ENCODE data around the gene REEP3.
A peak's percentile ranks its signal among the peaks of the same experiment; 100 is the strongest.

Gene REEP3

DNA sequence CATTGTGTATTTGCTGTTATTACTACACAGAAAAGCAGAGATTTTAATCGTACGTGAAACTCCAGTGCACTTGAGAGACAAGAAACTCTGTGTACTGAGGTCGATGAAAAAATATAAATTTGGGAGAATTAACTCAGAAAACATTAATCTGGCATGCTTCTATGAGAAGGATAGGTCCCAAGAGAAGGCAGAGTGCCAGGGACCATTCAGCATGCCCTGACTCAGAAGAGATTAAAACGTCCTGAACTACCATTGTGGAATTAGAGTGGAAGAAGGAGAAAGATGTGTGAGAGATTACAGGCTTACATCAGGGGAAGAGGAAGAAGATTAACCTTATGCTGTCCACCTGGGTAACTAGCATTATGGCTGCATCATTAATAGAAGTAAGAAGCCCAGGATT is 72.4 kb downstream of the REEP3 start:
- no peak for DNase-seq

DNA sequence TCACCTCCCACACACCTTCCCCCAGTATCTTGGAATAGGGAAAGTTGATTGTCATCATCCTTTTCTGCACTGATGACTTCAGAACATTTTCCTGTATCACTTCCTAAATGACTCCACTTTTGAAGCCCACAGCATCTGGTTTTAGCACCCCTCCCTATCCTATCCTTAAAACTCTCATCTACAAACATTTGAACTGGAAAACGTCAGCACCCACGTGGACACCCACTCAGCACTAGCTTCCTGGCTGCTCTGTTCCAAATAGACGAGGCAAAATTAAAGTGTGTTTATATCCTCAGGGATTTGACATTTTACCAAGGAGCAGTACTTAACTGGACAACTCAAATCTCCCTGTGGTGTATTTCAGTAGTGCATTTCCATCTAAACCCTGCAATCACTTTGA is 73.9 kb downstream of the REEP3 start:
- DNase-seq = no peak

DNA sequence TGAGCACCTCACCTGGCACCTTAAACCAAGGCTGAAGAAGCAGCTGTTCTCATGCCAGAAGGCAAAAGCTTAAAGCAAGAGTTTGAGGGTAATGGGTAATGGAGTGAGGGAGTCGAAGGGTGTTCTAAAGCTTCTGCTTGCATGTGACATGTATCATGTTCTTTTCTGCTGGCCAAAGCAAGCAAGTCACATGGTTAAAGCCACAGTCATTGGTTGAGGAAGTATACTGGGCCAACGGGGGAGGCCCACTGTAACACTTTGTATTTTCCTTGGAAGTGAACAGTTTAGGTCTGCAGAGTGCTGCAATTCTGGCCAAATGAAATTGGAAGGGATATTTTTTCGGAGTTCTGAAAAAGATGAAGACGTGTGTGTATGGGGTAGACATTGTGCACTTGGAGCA is 75.7 kb downstream of the REEP3 start:
- DNase-seq = no peak

DNA sequence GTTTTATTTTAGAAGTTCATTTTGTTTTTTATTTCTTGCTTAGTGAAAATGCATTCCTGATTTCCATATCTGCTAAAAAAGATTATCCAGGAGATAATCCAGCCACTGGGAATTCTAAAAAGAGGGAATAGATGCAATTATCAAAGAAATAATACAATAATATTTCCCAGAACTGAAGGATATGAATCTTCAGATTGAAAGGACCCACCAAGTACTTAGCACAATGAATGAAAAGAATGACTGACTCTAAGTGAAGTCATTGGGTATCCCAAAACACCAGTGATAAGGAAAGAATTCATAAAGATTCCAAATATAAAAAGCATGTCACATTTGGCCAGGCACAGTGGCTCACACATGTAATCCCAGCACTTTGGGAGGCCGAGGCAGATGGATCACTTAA is 79.3 kb downstream of the REEP3 start:
- DNase-seq = no peak

- no peak for DNase-seq
Measured at GRCh38 chr10:63603709-63604445, 82.7 kb downstream of the REEP3 start.

DNA sequence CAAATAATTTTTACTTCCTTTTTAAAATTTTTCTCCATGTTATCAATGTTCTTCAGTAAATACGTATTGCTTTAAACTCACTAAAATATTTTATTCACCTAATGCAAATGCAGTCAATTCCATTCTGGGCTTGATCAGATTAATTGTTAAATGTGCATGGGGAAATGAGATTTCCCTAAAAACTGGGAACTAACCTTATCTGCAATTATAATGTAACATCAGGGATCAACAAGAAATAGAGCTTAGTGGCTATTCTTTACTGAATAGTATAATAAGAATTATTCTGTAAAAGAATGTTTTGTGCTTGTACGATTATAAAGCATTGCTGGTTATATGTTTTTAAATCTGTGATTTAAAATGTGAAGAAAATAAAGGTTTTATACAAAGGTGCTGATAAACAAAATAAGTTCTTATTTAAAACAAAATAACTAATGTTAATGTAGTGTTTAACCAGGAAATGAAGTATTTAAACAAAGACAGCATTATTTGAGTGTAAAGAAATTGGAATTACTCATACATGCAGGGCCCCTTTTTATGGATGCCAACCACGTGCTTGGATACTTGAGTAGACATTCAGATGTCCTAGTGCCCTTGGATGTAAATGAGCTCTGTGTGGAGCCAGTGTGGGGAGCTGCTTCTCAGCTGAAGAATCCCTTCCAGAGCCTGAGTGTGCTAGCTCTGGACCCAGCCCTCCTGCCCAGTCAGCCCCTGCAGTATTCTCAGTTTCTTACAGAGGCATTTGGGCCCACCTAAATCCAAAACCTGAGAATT is 84.2 kb downstream of the REEP3 start:
- DNase-seq = no peak

- DNase-seq = no peak
Measured at GRCh38 chr10:63608511-63608910, 87.3 kb downstream of the REEP3 start.

DNA sequence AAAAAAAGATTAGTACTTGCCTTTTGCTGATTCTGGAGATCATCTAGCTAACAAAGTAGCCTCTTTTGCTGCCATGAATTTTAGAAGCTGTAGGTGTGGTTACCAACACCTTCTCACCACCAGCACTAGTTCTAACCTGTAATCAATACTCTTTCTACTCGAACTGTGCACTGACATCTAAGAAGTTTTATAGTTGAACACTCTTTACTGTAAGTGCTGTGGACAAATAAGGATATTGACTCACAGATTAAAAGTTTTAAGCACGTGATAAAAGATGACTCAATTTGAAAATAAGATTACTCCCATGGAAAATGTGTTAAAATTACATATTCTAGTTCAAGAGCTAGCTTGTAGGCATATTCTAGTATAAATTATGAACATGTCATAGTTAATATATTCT is 89.9 kb downstream of the REEP3 start:
- DNase-seq = no peak

DNA sequence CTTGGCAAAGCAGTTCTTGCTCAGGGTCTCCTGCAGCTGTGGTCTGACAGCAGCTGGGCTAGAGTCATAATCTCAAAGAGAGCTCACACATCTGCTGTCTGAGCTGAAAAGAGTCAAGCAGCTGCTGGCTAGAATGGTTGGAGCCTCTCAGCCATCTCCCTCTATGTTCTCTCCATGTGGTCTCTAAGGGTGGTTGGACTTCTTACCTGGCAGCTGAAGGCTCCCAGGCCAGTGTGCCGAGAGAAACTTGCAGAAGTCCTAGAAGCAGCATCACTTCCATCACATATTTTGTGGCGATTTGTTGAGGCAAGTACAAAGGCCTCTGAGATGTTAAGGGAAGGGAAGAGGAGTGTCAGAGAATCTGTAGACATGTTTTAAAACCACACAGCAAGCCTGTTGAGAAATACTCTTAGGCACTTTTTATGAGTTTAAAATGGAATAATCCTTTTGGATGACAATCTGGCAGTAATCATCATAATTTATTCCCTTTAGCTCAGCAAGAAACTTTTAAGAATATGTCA is 93.2 kb downstream of the REEP3 start:
- DNase-seq = no peak

GRCh38 chr10:63618552-63618951 is 97.4 kb downstream of the REEP3 start:
- DNase-seq = no peak

DNA sequence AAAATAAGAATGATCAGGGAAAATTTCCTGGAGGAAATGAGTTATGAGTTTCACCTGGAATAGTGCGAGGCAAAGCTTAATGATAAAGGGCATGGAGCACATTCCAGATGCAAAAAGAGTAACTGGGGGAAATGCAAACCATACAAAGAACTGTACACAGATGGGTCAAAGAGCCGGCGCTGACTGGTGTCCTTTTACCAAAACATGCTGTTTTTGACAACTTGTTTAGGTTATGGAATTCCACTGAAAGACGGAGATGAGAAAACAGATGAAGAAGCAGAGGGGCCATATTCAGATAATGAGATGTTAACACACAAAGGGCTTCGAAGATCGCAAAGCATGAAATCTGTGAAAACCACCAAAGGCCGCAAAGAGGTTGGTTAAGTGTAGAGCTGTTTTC is 98.2 kb downstream of the REEP3 start:
- DNase-seq = no peak

DNA sequence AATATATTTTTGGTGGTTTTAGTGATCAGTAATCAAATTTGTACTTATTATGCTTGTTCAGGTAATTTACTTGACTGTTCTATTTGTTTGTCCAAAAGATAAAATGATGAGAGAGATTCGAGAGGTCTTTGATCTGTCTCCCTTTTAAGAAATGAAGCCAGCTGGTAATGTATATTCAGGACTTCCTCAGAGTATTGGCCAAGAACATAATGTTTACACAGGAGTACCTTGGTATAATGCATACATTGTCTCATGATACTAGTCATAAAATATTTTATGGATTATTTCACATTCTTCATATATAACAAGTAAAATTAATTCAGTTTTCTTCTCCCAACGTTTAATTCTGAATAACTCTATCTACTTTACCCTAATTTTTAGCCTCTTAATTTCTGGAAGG is 100.9 kb downstream of the REEP3 start:
- no peak for DNase-seq

GRCh38 chr10:63624701-63625100 is 103.5 kb downstream of the REEP3 start:
- no peak for DNase-seq

GRCh38 chr10:63627396-63627795 is 106.2 kb downstream of the REEP3 start:
- no peak for DNase-seq

GRCh38 chr10:63627881-63628296 is 106.7 kb downstream of the REEP3 start:
- no peak for DNase-seq

DNA sequence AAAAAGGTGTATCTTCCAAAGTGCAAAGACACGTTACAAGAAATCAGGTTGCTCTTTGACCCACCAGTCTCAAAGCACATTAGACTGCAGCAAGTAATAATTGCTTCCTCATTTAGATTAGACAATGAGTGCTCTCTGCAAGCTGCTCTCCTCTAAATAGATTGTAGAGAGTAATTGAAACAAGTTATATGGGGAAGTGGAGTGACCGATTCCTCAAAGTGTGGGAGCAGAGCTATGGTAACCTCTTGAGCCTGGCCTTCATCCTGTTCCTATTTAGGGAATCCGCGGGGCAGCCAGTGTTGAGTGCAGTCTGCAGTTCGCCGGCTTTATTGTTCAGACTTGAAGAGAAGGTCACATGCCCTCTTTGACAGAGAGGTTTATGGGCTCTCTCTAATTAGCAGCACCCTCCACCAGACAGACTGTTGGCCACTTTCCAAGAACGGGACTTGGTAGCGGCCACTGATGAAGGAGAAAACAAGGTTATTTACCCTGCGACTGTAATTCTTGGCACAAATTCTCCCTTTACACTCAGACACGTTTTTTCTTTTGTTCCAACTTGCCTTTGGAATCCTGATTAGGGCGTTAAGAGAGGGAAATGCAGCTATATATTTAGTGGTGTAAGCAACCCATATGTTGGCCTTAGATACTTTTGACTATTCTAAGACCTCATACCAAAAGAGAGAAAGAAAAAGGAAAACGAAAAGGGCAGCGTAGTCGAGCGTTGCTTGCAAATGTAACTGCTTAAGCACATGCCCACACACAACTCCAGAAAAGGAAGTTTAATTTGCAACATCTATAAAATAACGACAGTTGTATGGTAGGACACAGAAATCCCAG is 107.5 kb downstream of the REEP3 start:
- peak; percentile 88 for DNase-seq

- DNase-seq = peak; percentile 85
Measured at GRCh38 chr10:63629363-63630084, 108.3 kb downstream of the REEP3 start.

GRCh38 chr10:63630085-63630930 is 109.1 kb downstream of the REEP3 start:
- DNase-seq = peak; percentile 63

- DNase-seq = no peak
Measured at GRCh38 chr10:63630931-63631680, 109.9 kb downstream of the REEP3 start.

- DNase-seq = peak; percentile 41
Measured at GRCh38 chr10:63631991-63632390, 110.8 kb downstream of the REEP3 start.

Measured in suppressor macrophage treated with lipopolysaccharide for 4 hours (primary cell).